Posterior cingulate gyrus (tissue), 11 donors: ENCODE data around the gene AP1M1.
"Not testable (repeated sequence)": the region's sequence is repeated elsewhere in the genome, so short reads cannot be mapped to it uniquely, and the experiment has no call there.

Experiments used
- DNase-seq, 10 donors: peaks; one replicate each; pipeline versions ENCODE4 v3.0.0 to v3.0.0-alpha.2; 2020 to 2021; ENCODE audit warnings: mixed read lengths in 3 of 10
- intact Hi-C: fragments of 100-400 bp; cut with DNase I; formaldehyde crosslinking; loops from one replicate; pipeline ENCODE4 v1.15.1; 2023

Gene AP1M1

GRCh38 chr19:16197622-16198369, at the start of gene AP1M1:
Gene AP1M1 (plus strand): TSS chr19:16197911. CDS start chr19:16198027, 116 bp downstream.
- intact Hi-C loops, result loop anchor here (1.0 kb wide), 1 partner anchor 12 kb away; the partner anchor contains the start of gene FAM32A
- peak; percentile 95 to 100 (median 97) for DNase-seq

- DNase-seq, result no peak
Measured at GRCh38 chr19:16148443-16149229, 49.1 kb upstream of the AP1M1 start.

GRCh38 chr19:16153582-16154336, 44.0 kb upstream of the AP1M1 start:
- peak in 1 of 10 donors; percentile 8 for DNase-seq
- intact Hi-C loops, result no loop called here

More at GRCh38 chr19:16148443-16149229, 49.1 kb upstream of the AP1M1 start:
- intact Hi-C loops, result no loop called here

- DNase-seq, result peak in 1 of 10 donors; percentile 63
- intact Hi-C loops, result no loop called here
Measured at GRCh38 chr19:16154557-16154956, 43.2 kb upstream of the AP1M1 start.

- intact Hi-C loops, result no loop called here
- DNase-seq, result no peak
Measured at GRCh38 chr19:16155128-16155527, 42.6 kb upstream of the AP1M1 start.

- intact Hi-C loops, result no loop called here
- DNase-seq, result no peak
Measured at GRCh38 chr19:16156904-16157303, 40.8 kb upstream of the AP1M1 start.

- intact Hi-C loops, result no loop called here
- DNase-seq, result no peak
Measured at GRCh38 chr19:16157601-16158000, 40.1 kb upstream of the AP1M1 start.

- intact Hi-C loops, result no loop called here
- peak in 1 of 10 donors; percentile 16 for DNase-seq
Measured at GRCh38 chr19:16159655-16160054, 38.1 kb upstream of the AP1M1 start.

GRCh38 chr19:16160445-16160942, 37.2 kb upstream of the AP1M1 start:
- intact Hi-C loops, result no loop called here
- no peak for DNase-seq

GRCh38 chr19:16160943-16161560, 36.7 kb upstream of the AP1M1 start:
- intact Hi-C loops, result no loop called here
- DNase-seq, result no peak

GRCh38 chr19:16161840-16162239, 35.9 kb upstream of the AP1M1 start:
- intact Hi-C loops, result no loop called here
- peak in 1 of 10 donors; percentile 8 for DNase-seq

- intact Hi-C loops, result no loop called here
- DNase-seq, result peak in 1 of 10 donors; percentile 37
Measured at GRCh38 chr19:16164222-16164890, 33.4 kb upstream of the AP1M1 start.

GRCh38 chr19:16166417-16166816, 31.3 kb upstream of the AP1M1 start:
- no peak for DNase-seq
- intact Hi-C loops, result no loop called here

GRCh38 chr19:16167055-16167454, 30.7 kb upstream of the AP1M1 start:
- DNase-seq, result no peak
- intact Hi-C loops, result no loop called here

- intact Hi-C loops, result no loop called here
Measured at GRCh38 chr19:16168465-16169081, 29.1 kb upstream of the AP1M1 start.

GRCh38 chr19:16170134-16170533, 27.6 kb upstream of the AP1M1 start:
- intact Hi-C loops, result no loop called here

More at GRCh38 chr19:16168465-16169081, 29.1 kb upstream of the AP1M1 start:
- DNase-seq, result no peak

GRCh38 chr19:16175954-16176353, 21.8 kb upstream of the AP1M1 start:
- intact Hi-C loops, result no loop called here

More at GRCh38 chr19:16170134-16170533, 27.6 kb upstream of the AP1M1 start:
- DNase-seq, result no peak

GRCh38 chr19:16178866-16179265, 18.8 kb upstream of the AP1M1 start:
- DNase-seq, intact Hi-C loops: not testable (repeated sequence)

More at GRCh38 chr19:16175954-16176353, 21.8 kb upstream of the AP1M1 start:
- no peak for DNase-seq

GRCh38 chr19:16180611-16181010, 17.1 kb upstream of the AP1M1 start:
- intact Hi-C loops, result no loop called here

More at GRCh38 chr19:16180611-16181010, 17.1 kb upstream of the AP1M1 start:
- no peak for DNase-seq
